IPS-NIHi7 (cell line): ENCODE results near the gene FKBP3.
"Not testable (repeated sequence)": the region's sequence is repeated elsewhere in the genome, so short reads cannot be mapped to it uniquely, and the experiment has no call there.

ENCODE experiments used
- DNase-seq: peaks from one replicate; pipeline ENCODE4 v3.0.0; 2012; ENCODE audit warnings: mixed read lengths; ENCODE audit errors: extremely low spot score

FKBP3 gene

DNA sequence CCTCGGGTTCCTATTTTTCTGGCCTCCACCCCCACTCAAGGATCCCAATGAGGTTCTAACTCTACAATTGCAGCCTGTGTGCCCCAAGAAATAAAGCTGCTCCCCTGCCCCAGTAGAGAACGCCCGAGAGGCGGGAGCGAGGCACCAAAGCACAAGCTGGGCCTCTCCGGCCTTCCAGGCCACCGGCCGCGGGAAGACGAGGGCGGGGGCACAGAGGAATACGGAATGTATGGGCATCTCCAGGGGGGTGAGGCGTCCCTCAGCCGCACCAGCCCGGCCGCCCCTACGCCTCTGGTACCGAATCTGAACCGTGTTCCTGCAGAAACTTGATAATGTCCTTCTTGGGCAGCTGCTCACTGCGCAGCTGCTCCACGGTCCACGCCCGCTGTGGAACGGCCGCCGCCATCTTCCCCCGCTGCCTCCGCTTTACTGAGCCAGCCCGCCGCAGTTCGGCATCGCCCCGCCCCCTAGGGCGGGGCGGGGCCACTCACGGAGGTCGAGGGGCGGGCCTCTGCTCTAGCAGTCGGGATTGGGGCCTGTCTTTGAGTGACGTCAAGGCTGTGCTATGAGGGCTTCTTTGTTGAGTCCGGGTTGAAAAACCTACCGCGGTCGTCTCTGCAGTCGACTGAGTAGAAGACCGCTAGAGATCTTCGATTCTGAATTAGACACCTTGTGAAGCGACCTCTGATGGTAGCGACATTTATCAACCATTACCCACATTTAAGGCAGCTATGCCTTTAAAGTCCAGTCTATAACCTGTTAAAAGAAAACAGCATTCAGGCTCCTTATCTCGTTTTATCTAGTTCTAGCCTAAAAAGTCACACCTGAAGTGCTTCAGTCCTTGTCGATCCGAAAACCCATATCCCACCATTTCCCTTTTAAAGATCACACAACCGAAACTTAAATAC, at the start of gene FKBP3:
TSS of gene FKBP3 (minus strand) at position 431 of the 908 bp plus-strand sequence. CDS start at position 406, 25 bp downstream.
- DNase-seq, result peak; percentile 98

- no peak for DNase-seq
These were observed 47.5 kb upstream of the FKBP3 start for GRCh38 chr14:45181806-45182205.

DNA sequence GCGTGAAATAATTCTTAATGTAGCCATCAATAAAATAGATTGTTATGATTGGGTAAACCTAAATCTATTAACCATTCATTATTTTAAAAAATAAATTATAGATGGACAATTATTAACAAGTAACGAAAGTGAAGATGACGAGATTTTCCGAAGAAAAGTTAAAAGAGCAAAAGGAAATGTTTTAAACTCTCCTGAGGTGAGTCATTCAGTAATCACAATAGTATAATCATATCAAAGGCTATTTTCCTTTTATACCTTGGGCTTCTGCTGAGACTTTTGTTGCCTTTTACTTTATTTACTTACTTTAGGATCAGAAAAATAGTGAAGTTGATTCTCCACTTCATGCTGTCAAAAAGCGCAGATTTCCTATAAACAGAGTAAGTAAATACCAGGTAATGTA, 47.0 kb upstream of the FKBP3 start:
- DNase-seq, result no peak

- no peak for DNase-seq
These were observed 42.8 kb upstream of the FKBP3 start for GRCh38 chr14:45177076-45177475.

- no peak for DNase-seq
These were observed 35.6 kb upstream of the FKBP3 start for GRCh38 chr14:45169906-45170305.

GRCh38 chr14:45156067-45156466, 21.8 kb upstream of the FKBP3 start:
- DNase-seq, result no peak

DNA sequence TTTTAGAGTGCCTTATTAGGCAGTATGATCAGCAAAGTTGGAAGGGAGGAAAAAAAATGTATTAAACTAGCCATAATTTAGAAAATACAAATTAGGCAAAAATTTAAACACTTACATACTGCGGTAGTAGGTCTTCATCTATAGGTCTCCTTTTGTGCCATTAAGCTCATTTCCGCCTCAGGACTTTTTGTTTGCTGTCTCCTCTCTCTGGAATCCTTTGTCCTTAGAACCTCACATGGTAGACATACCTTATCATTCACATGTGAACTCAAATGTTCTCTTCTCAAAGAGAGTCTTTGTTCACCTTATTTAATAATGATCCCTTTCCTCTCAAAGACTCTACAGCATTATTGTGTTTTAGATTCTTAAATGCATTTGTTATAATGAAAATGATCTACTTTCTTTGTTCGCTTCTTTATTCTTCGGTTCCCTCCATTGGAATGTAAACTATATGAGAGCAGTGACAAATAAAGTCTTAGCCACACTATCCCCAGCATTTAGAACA, 16.2 kb upstream of the FKBP3 start:
- DNase-seq, result no peak

DNA sequence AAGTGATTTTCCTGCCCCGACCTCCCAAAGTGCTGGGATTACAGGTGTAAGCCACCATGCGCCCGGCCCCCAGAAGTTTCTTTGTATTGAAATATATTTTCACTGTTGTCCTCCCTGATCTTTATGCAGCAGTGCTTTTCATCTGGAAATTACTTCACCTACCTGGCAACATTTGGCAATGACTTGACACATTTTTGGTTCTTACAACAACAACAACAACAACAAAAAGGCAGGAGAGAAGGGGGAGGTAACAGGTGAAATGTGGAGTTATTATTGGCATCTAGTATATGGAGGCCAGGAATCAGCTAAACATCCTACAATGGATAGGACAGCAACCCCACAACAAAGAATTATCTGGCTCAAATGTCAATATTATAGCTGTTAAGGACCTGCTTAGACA, 15.3 kb upstream of the FKBP3 start:
- DNase-seq, result no peak

DNA sequence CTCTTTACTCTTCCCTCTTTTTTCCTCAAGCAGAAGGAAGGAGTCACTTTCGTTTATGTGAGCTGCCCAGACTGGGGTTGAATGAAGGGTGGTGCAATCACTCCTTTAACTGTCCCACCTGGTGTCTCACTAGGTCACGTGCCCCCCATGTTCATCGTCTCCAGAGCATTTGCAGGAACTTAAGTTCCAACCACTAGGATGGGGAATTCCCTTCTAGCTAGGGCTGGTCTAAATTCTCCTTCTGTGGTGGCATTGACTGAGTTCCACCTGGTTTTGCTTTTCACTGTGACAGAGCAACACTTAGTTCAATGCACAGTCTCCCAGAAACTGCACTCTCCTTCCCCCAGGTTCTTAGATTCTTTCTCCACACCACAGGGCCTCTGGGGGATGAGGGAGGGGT, 10.9 kb upstream of the FKBP3 start:
- DNase-seq, result no peak

DNA sequence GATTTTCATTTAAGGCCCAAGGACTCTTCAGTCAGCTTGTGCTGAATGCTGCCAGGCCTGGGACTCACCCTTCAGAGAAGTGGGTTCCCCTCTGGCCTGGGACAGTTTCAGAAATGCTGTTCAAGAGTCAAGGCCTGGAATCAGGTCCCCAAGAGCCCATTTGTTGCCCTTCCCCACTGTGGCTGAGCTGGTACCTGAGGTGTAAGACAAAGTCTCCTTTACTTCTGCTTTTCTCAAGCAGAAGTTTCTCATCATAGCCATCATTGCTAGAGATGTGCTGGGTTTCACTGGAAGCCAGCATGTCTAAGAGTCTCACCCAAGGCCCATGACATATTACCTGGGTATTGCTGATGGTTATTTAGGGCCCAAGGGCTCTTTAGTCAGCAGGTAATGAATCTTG, 10.4 kb upstream of the FKBP3 start:
- no peak for DNase-seq

- not testable (repeated sequence) for DNase-seq
These were observed 7.8 kb upstream of the FKBP3 start for GRCh38 chr14:45142083-45142482.

DNA sequence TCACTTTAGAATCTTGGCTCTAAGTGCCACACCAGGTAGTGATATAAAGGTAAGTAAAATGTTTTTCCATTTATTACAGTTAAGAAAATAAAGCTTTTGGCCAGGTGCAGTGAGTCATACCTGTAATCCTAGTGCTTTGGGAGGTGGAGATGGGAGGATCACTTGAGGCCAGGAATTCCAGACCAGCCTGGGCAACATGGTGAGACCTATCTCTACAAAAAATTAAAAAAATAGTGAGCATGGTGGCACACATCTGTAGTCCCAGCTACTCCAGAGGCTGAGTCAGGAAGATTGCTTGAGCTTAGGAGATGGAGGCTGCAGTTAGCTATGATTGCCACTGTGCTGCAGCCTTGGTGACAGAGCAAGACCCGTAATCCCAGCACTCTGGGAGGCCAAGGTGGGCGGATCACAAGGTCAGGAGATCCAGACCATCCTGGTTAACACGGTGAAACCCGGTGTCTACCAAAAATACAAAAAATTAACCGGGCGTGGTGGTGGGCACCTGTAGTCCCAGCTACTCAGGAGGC, 6.4 kb upstream of the FKBP3 start:
- DNase-seq, result no peak

- no peak for DNase-seq
These were observed 2.1 kb upstream of the FKBP3 start for GRCh38 chr14:45136399-45136798.

DNA sequence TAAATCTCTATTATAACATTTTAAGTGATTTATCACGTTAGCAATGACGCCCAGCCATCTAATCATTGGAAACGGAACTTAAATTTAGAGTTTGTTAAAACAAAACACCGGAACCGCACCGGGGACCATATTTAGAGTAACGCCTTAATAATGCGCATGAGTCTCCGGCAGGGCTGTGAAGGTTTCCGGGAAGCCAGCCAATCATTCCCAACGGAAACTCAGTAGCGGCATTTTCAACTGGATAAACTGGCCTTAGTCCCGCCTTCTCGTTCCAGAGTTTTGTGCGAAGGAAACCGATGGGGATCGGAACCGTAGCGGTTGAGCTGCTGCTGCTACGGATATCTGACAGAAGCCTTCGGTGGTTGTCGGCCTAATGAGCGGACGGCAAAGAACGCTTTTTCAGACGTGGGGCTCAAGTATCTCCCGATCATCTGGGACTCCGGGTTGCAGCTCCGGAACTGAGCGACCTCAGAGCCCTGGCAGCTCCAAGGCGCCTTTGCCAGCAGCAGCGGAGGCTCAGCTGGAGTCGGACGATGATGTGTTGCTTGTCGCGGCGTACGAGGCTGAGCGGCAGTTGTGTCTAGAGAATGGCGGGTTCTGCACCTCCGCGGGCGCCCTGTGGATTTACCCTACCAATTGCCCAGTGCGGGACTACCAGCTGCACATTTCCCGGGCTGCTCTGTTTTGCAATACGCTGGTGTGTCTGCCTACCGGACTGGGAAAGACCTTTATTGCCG, 1.5 kb upstream of the FKBP3 start, which contains the start of gene FANCM:
TSS of gene FANCM (plus strand) at position 272 of the 737 bp plus-strand sequence. CDS start at position 374, 102 bp downstream.
- DNase-seq, result peak; percentile 87

GRCh38 chr14:45135156-45135555, 875 bp upstream of the FKBP3 start:
- no peak for DNase-seq

GRCh38 chr14:45133683-45134050, 614 bp downstream of the FKBP3 start:
- no peak for DNase-seq

GRCh38 chr14:45128963-45129629, 5.2 kb downstream of the FKBP3 start:
- no peak for DNase-seq

DNA sequence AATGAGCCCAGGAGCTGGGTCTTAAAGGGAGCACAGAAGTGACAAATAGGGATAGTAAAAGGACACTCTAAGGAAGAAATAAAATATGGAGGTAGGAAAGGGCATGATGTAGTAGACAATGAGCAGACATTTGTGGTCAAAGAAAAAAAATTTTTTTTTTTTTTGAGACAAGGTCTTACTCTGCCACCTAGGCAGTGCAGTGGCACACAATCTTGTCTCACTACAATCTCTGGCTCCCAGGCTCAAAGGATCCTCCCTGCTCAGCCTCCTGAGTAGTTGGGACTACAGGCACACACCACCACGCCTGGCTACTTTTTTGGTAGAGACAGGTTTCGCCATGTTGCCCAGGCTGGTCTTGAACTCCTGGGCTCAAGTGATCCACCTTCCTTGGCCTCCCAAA, 8.5 kb downstream of the FKBP3 start:
- DNase-seq, result no peak

- DNase-seq, result no peak
These were observed 11.0 kb downstream of the FKBP3 start for GRCh38 chr14:45123271-45123670.

DNA sequence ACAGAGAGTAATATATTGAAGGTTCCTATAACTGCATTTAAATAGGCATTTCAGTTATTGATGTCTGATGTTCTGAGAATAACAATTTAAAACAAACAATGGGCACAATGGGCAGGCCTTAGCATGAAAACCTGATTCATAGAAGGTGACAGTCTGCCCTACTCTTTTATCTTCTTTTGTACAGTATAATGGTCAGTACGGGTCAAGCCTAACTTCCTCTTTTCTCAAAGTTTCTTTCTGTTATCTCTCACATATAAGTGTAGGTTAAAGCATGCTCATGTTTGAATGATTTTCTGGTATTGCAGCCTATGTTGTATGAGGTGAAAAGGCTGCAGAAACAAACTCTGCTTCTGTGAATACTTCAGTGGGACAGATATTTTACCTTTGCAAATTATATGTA, 14.2 kb downstream of the FKBP3 start:
- DNase-seq, result no peak

- no peak for DNase-seq
These were observed 15.7 kb downstream of the FKBP3 start for GRCh38 chr14:45118594-45118993.

GRCh38 chr14:45114327-45114726, 20.0 kb downstream of the FKBP3 start:
- DNase-seq, result no peak
